WTC11 (cell line): Measurements from ENCODE around the gene STON1. TPM values are rescaled to one million over a fixed set of nuclear protein-coding genes. Genes with fewer than 3 reads are reported as not detected.

Source experiments
- ATAC-seq: fragments of 200-7000 bp; cut with Tn5 transposase; 2 replicates; pipeline ENCODE4 v1.10.0; 2021; ENCODE audit warnings: mild to moderate bottlenecking, moderate library complexity
- CTCF ChIA-PET: fragments of 300-600 bp; sonication (Branson Sonifier 250); formaldehyde crosslinking; loops from one replicate; lab custom pipeline; 2021; ENCODE audit warnings: antibody characterized with exemption; lab: Charles Lee
- POLR2A ChIA-PET: fragments of 350-600 bp; sonication (Branson Sonifier 250); formaldehyde crosslinking; loops from one replicate; lab custom pipeline; 2021; ENCODE audit warnings: antibody characterized with exemption; lab: Charles Lee
- DNase-seq: peaks from one replicate; pipeline ENCODE4 v3.0.0; 2021; ENCODE audit warnings: low spot score
- H3K27ac Mint-ChIP-seq: 2 replicates; pipeline ENCODE4 v1.8.0; 2021; ENCODE audit warnings: mixed read lengths
- H3K27me3 Mint-ChIP-seq: 2 replicates; pipeline ENCODE4 v1.8.0; 2021; ENCODE audit warnings: low read depth, mild to moderate bottlenecking, moderate library complexity, mixed read lengths
- H3K36me3 Mint-ChIP-seq: 2 replicates; pipeline ENCODE4 v1.8.0; 2021; ENCODE audit warnings: mixed read lengths
- H3K4me1 Mint-ChIP-seq: 2 replicates; pipeline ENCODE4 v1.8.0; 2022; ENCODE audit warnings: mixed read lengths
- H3K4me3 Mint-ChIP-seq: 2 replicates; pipeline ENCODE4 v1.8.0; 2021; ENCODE audit warnings: mild to moderate bottlenecking, moderate library complexity, mixed read lengths
- H3K9me3 Mint-ChIP-seq: 2 replicates; pipeline ENCODE4 v1.8.0; 2021; ENCODE audit warnings: mixed read lengths
- ATF1 ChIP-seq: sonication (generic); formaldehyde crosslinking; IDR thresholded peaks from 2 replicates; pipeline ENCODE4 v1.8.1; 2023; ENCODE audit warnings: mild to moderate bottlenecking, moderate library complexity, missing genetic modification reagents
- CBFB ChIP-seq: sonication (generic); formaldehyde crosslinking; IDR thresholded peaks from 2 replicates; pipeline ENCODE4 v1.8.1; 2022; ENCODE audit warnings: mild to moderate bottlenecking, low read depth, missing genetic modification reagents
- CTCF ChIP-seq: fragments of 200-600 bp; IDR thresholded peaks from 2 replicates; pipeline ENCODE4 v1.8.0; 2022; ENCODE audit warnings: antibody characterized with exemption
- ELF4 ChIP-seq: sonication (generic); formaldehyde crosslinking; IDR thresholded peaks from 2 replicates; pipeline ENCODE4 v1.8.1; 2022; ENCODE audit warnings: low read depth, mild to moderate bottlenecking, moderate library complexity, missing genetic modification reagents
- ESRRA ChIP-seq: sonication (generic); formaldehyde crosslinking; IDR thresholded peaks from 2 replicates; pipeline ENCODE4 v1.8.1; 2022; ENCODE audit warnings: mild to moderate bottlenecking, missing genetic modification reagents, borderline replicate concordance
- FOXK1 ChIP-seq: sonication (generic); formaldehyde crosslinking; IDR thresholded peaks from 2 replicates; pipeline ENCODE4 v1.8.0; 2022; ENCODE audit warnings: mild to moderate bottlenecking, moderate library complexity, missing genetic modification reagents
- FOXP1 ChIP-seq: sonication (generic); formaldehyde crosslinking; IDR thresholded peaks from 2 replicates; pipeline ENCODE4 v1.8.0; 2022; ENCODE audit warnings: missing genetic modification reagents, mild to moderate bottlenecking, moderate library complexity, borderline replicate concordance
- GRHL2 ChIP-seq: fragments of 250-450 bp; sonication (Bioruptor Pico); IDR thresholded peaks from 2 replicates; pipeline ENCODE4 v1.8.0; 2022; ENCODE audit warnings: mild to moderate bottlenecking, moderate library complexity; ENCODE audit not compliant: insufficient replicate concordance, severe bottlenecking
- MXD4 ChIP-seq: fragments of 250-450 bp; sonication (Bioruptor Pico); IDR thresholded peaks from 2 replicates; pipeline ENCODE4 v1.8.0; 2021; ENCODE audit warnings: mild to moderate bottlenecking, moderate library complexity, borderline replicate concordance
- MYBL2 ChIP-seq: sonication (generic); formaldehyde crosslinking; IDR thresholded peaks from 2 replicates; pipeline ENCODE4 v1.8.1; 2023; ENCODE audit warnings: mild to moderate bottlenecking, moderate library complexity, missing genetic modification reagents
- NFATC4 ChIP-seq: fragments of 250-450 bp; sonication (Bioruptor Pico); IDR thresholded peaks from 2 replicates; pipeline ENCODE4 v1.9.0; 2021; ENCODE audit warnings: mild to moderate bottlenecking
- NFE2L1 ChIP-seq: sonication (generic); formaldehyde crosslinking; IDR thresholded peaks from 2 replicates; pipeline ENCODE4 v1.8.1; 2023; ENCODE audit warnings: missing genetic modification reagents
- NFYB ChIP-seq: sonication (generic); formaldehyde crosslinking; conservative IDR thresholded peaks from 2 replicates; pipeline ENCODE4 v1.8.0; 2022; ENCODE audit warnings: low read depth, missing genetic modification reagents
- NR1H2 ChIP-seq: sonication (generic); formaldehyde crosslinking; IDR thresholded peaks from 2 replicates; pipeline ENCODE4 v1.9.0; 2021; ENCODE audit warnings: mild to moderate bottlenecking, moderate library complexity, missing genetic modification reagents
- SMAD4 ChIP-seq: sonication (generic); formaldehyde crosslinking; IDR thresholded peaks from 2 replicates; pipeline ENCODE4 v1.8.0; 2022; ENCODE audit warnings: mild to moderate bottlenecking, missing genetic modification reagents
- TEAD1 ChIP-seq: sonication (generic); formaldehyde crosslinking; IDR thresholded peaks from 2 replicates; pipeline ENCODE4 v1.8.0; 2022; ENCODE audit warnings: mild to moderate bottlenecking, missing genetic modification reagents
- ZBTB43 ChIP-seq: sonication (generic); formaldehyde crosslinking; IDR thresholded peaks from 2 replicates; pipeline ENCODE4 v1.8.1; 2023; ENCODE audit warnings: mild to moderate bottlenecking, missing genetic modification reagents
- ZNF121 ChIP-seq: sonication (generic); formaldehyde crosslinking; IDR thresholded peaks from 2 replicates; pipeline ENCODE4 v1.8.0; 2023; ENCODE audit warnings: missing genetic modification reagents
- ZNF138 ChIP-seq: sonication (generic); formaldehyde crosslinking; conservative IDR thresholded peaks from 2 replicates; pipeline ENCODE4 v1.8.1; 2022; ENCODE audit warnings: mild to moderate bottlenecking, moderate library complexity, missing genetic modification reagents
- ZNF219 ChIP-seq: sonication (generic); formaldehyde crosslinking; IDR thresholded peaks from 2 replicates; pipeline ENCODE4 v1.8.0; 2023; ENCODE audit warnings: missing genetic modification reagents, mild to moderate bottlenecking, borderline replicate concordance
- total RNA-seq: library from RNA; stranded (reverse); gene quantifications from 3 replicates; pipeline ENCODE4 v1.2.3, GENCODE V29; 2021
- TF ChIP-seq, protein P1 (sequence below): fragments of 250-450 bp; sonication (Bioruptor Pico); IDR thresholded peaks from 2 replicates; pipeline ENCODE4 v1.9.0; 2021; ENCODE audit warnings: mild to moderate bottlenecking
- TF ChIP-seq, protein P2 (sequence below): sonication (generic); formaldehyde crosslinking; IDR thresholded peaks from 2 replicates; pipeline ENCODE4 v1.8.1; 2023; ENCODE audit warnings: mild to moderate bottlenecking, missing genetic modification reagents, moderate library complexity

STON1 gene
- total RNA-seq, 1 experiment from 2014 or later = 11.0 TPM

DNA sequence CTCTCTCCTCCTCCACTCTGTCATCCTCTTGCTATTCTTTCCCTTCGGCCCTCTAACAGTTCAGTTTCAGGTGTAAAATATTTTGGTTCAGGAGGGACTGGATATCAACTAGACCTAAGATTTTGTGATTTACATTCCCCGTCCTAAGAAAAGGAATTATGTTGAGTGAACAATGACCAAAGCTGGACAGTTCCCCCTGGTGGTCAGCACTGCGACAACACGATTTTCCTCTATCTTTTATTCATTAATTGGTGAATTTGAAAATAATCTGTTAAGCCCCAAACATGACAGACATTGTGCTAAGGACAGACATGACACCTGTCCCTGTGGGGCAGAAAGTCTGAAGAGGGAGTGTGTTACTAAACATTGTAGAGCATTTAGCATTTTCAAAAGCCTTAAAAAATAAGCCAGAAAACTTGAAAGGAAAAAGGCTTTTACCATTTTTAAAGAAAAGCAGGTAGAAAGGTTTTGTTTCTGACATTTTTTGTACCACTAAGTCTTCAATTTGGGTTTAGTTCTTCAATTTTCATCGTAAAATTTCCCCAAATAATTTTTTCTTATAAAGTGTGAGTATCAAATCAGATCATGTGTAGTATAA, 59.3 kb downstream of the STON1 start:
- no peaks in the 10 kb centered on the region for H3K9me3 Mint-ChIP-seq
- no peak for ATAC-seq
- H3K4me3 Mint-ChIP-seq = no peak overlapping the region

DNA sequence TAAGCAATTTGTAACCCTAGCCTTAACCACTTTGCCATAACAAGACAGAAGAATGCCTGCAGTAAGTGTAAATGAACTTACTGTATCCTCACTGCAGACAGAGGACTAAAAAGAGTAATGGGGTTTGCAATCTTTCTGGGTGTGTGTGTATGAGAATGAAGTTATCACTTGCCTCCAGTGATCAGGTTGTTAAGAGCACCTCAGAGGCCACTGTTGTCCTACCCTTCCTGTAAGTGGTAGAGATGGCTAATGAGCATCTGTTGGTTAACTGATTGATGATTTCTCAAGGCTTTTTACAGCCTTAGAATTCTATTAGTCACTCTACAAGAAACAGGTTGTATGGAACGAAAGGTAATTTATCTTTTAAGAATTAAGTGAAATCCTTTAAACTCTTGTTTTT, 60.1 kb downstream of the STON1 start:
- no peak overlapping the region for H3K27ac Mint-ChIP-seq
- ChIA-PET CTCF (no interaction called here), POLR2A (interaction anchor here (0.6 kb wide), 1 partner anchor 368 kb away, joined by 3 read pairs; no protein-coding TSS in a partner anchor)

More for the DNA sequence above, 59.3 kb downstream of the STON1 start:
- CTCF ChIA-PET = interaction anchor here (0.6 to 2.7 kb wide), 22 partner anchors 11 to 342 kb away, joined by 3 to 19 read pairs (median 6); no protein-coding TSS in a partner anchor
- H3K36me3 Mint-ChIP-seq = peaks cover 8% of the 10 kb centered on the region; the same call in 1 of the 2 replicates
- POLR2A ChIA-PET = no interaction called here
- H3K27ac Mint-ChIP-seq = no peak overlapping the region
- peaks cover 16% of the 10 kb centered on the region for H3K27me3 Mint-ChIP-seq
- peaks cover 37% of the 10 kb centered on the region for H3K4me1 Mint-ChIP-seq
- peak; percentile 59 for DNase-seq
- TF ChIP-seq CTCF (peak; percentile 82), ESRRA (CRISPR knock-in tag) (no peak), ZNF219 (CRISPR knock-in tag) (no peak), NR1H2 (CRISPR knock-in tag) (no peak), FOXK1 (CRISPR knock-in tag) (no peak), SMAD4 (CRISPR knock-in tag) (no peak), NFATC4 (CRISPR knock-in tag) (0 out of 2 replicates have a peak, but pooled peaks have one; percentile 27), ZBTB43 (no peak), GRHL2 (no peak), ZNF138 (CRISPR knock-in tag) (no peak), CBFB (CRISPR knock-in tag) (no peak), FOXP1 (CRISPR knock-in tag) (no peak), ZNF121 (no peak), TEAD1 (CRISPR knock-in tag) (0 out of 2 replicates have a peak, but pooled peaks have one; percentile 18), ATF1 (CRISPR knock-in tag) (no peak), MXD4 (CRISPR knock-in tag) (no peak), NFE2L1 (CRISPR knock-in tag) (no peak), MYBL2 (CRISPR knock-in tag) (no peak), NFYB (CRISPR knock-in tag) (no peak)
- TF ChIP-seq, protein P1, sequence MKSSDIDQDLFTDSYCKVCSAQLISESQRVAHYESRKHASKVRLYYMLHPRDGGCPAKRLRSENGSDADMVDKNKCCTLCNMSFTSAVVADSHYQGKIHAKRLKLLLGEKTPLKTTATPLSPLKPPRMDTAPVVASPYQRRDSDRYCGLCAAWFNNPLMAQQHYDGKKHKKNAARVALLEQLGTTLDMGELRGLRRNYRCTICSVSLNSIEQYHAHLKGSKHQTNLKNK (CRISPR knock-in tag) = no peak
- TF ChIP-seq, protein P2, sequence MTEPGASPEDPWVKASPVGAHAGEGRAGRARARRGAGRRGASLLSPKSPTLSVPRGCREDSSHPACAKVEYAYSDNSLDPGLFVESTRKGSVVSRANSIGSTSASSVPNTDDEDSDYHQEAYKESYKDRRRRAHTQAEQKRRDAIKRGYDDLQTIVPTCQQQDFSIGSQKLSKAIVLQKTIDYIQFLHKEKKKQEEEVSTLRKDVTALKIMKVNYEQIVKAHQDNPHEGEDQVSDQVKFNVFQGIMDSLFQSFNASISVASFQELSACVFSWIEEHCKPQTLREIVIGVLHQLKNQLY (CRISPR knock-in tag) = no peak

More for the DNA sequence above, 60.1 kb downstream of the STON1 start:
- peaks cover 32% of the 10 kb centered on the region for H3K4me1 Mint-ChIP-seq
- peaks cover 16% of the 10 kb centered on the region for H3K27me3 Mint-ChIP-seq
- TF ChIP-seq GRHL2 = no peak
- TF ChIP-seq ELF4 (CRISPR knock-in tag) = no peak
- no peak for TF ChIP-seq NFYB (CRISPR knock-in tag)
- H3K4me3 Mint-ChIP-seq = no peak overlapping the region
- no peaks in the 10 kb centered on the region for H3K9me3 Mint-ChIP-seq
- ATAC-seq = no peak
- no peak for DNase-seq
- 0 out of 2 replicates have a peak, but pooled peaks cover 3% of the 10 kb centered on the region for H3K36me3 Mint-ChIP-seq
